Peyer's patch (tissue), 4 donors: Measurements from ENCODE around the gene TIAM1. TPM values are rescaled to one million over a fixed set of nuclear protein-coding genes. Genes with fewer than 3 reads are reported as not detected.

Experiments used
- DNase-seq, 3 donors: peaks; one replicate each; pipeline ENCODE4 v3.0.0-alpha.2; 2017 to 2019
- H3K27ac ChIP-seq, 4 donors: fragments of 200-600 bp; sonication (generic); one replicate each; pipeline ENCODE4 v1.5.1; 2016 to 2019
- H3K27me3 ChIP-seq, 2 donors: fragments of 200-600 bp; sonication (generic); one replicate each; pipeline ENCODE4 v1.5.1; 2019
- H3K36me3 ChIP-seq, 3 donors: fragments of 200-600 bp; sonication (generic); one replicate each; pipeline ENCODE4 v1.5.1; 2016 to 2019
- H3K4me1 ChIP-seq, 4 donors: fragments of 200-600 bp; sonication (generic); one replicate each; pipeline ENCODE4 v1.5.1; 2016 to 2019
- H3K4me3 ChIP-seq, 4 donors: fragments of 200-600 bp; sonication (generic); 1 replicate in 3 of 4; 2 replicates in 1 of 4; pipeline ENCODE4 v1.5.1; 2016 to 2019; ENCODE audit warnings: mild to moderate bottlenecking in 1 of 4
- H3K9me3 ChIP-seq, 4 donors: fragments of 200-600 bp; sonication (generic); one replicate each; pipeline ENCODE4 v1.5.1; 2016 to 2019; ENCODE audit warnings: mild to moderate bottlenecking in 1 of 4
- POLR2A ChIP-seq, 2 donors: fragments of 450-650 bp; IDR thresholded peaks; one replicate each; pipeline ENCODE4 v1.5.1; 2017; ENCODE audit warnings: antibody characterized with exemption in 2 of 2, mild to moderate bottlenecking in 2 of 2, moderate library complexity in 2 of 2
- total RNA-seq, 4 donors: library from RNA; depleted of rRNA; stranded (reverse); fragments of >200 nt; gene quantifications; one replicate each; pipeline ENCODE4 v1.1.0, GENCODE V29; 2016
- TF ChIP-seq, protein P1 (sequence below), 6 experiments: fragments of 450-650 bp in 4 of 6; fragments of 200-600 bp in 2 of 6; sonication (generic) in 1 of 6; IDR thresholded peaks; one replicate each; pipeline ENCODE4 v1.5.1; 2017 to 2019; ENCODE audit warnings: antibody characterized with exemption in 6 of 6, mild to moderate bottlenecking in 3 of 6, moderate library complexity in 1 of 6

Gene TIAM1
- total RNA-seq, 4 donors from 2014 or later: 1.4 to 13.2 (median 2.9) TPM

DNA sequence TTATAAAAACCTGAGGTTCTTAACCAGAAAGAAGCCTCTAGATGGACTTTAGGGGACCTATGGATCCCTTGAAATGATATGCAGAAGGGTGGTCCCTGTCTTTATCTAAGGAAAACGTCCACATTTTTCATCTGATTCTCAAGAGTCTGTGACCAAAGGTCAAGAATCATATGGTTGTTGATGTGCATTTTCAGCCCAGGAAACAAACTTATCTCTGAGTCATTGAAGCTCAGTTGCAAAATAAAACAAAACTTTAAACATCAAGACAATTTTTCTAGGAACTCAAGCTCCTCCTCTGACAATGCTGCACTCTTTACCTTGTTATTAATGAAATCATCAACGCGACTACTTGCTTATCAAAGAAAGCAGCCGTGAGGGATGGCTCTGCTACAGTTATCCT is 83.3 kb downstream of the TIAM1 start:
- no peak for DNase-seq
- H3K27me3 ChIP-seq: no peaks in the 10 kb centered on the region
- H3K36me3 ChIP-seq: no peaks in the 10 kb centered on the region
- no peak overlapping the region for H3K4me3 ChIP-seq
- no peaks in the 10 kb centered on the region for H3K4me1 ChIP-seq
- no peak for TF ChIP-seq POLR2A (IDR thresholded peaks at IDR 0.05)
- TF ChIP-seq, protein P1, sequence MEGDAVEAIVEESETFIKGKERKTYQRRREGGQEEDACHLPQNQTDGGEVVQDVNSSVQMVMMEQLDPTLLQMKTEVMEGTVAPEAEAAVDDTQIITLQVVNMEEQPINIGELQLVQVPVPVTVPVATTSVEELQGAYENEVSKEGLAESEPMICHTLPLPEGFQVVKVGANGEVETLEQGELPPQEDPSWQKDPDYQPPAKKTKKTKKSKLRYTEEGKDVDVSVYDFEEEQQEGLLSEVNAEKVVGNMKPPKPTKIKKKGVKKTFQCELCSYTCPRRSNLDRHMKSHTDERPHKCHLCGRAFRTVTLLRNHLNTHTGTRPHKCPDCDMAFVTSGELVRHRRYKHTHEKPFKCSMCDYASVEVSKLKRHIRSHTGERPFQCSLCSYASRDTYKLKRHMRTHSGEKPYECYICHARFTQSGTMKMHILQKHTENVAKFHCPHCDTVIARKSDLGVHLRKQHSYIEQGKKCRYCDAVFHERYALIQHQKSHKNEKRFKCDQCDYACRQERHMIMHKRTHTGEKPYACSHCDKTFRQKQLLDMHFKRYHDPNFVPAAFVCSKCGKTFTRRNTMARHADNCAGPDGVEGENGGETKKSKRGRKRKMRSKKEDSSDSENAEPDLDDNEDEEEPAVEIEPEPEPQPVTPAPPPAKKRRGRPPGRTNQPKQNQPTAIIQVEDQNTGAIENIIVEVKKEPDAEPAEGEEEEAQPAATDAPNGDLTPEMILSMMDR (IDR thresholded peaks at IDR 0.05): no peak
- H3K9me3 ChIP-seq: no peaks in the 10 kb centered on the region
- no peak overlapping the region for H3K27ac ChIP-seq

DNA sequence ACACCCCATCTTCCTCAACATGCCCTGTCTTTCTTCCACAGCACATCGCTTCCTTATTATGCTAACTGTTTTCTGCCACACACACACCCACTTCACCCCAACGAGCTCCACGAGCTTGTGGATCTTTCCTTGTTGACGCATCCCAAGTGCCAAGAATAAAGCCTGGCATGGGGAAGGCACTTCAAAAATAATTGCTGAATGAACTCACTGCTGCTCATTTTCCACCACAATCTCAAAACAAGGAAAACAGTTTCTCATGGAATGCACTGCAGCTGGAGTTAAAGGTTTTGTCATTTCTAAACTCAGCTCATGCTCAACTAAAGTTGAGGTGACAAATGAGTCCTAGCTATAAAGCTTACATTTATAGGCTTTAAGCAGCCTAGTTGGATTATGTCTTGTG is 86.0 kb downstream of the TIAM1 start:
- no peak for TF ChIP-seq POLR2A (IDR thresholded peaks at IDR 0.05)
- TF ChIP-seq, protein P1 (IDR thresholded peaks at IDR 0.05): no peak
- Histone ChIP-seq H3K4me3 (no peak overlapping the region), H3K9me3 (no peaks in the 10 kb centered on the region), H3K27me3 (no peaks in the 10 kb centered on the region), H3K36me3 (no peaks in the 10 kb centered on the region), H3K27ac (no peak overlapping the region), H3K4me1 (no peaks in the 10 kb centered on the region)
- no peak for DNase-seq

DNA sequence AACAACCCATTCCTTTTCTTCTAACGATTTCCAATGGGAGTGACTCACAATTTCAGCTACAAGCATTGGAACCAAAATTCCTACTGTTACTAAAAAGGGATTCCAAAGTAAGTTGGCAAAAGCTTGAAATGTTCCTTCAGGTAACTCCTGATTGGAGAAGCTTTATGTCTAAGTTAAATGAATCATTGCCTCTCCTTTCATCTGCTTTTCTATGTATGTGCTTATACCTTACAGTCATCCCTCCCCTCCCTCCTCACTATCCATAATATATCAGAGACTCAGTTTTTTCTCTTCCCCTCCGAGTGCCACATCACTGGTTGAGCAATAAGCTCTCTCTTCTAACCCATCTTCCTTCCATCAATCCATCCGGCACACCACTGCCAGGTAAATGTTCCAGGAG is 86.8 kb downstream of the TIAM1 start:
- Histone ChIP-seq H3K27me3 (no peaks in the 10 kb centered on the region), H3K9me3 (no peaks in the 10 kb centered on the region), H3K4me3 (no peak overlapping the region), H3K4me1 (no peaks in the 10 kb centered on the region), H3K27ac (no peak overlapping the region), H3K36me3 (no peaks in the 10 kb centered on the region)
- TF ChIP-seq, protein P1 (IDR thresholded peaks at IDR 0.05): no peak
- no peak for TF ChIP-seq POLR2A (IDR thresholded peaks at IDR 0.05)
- DNase-seq: no peak

DNA sequence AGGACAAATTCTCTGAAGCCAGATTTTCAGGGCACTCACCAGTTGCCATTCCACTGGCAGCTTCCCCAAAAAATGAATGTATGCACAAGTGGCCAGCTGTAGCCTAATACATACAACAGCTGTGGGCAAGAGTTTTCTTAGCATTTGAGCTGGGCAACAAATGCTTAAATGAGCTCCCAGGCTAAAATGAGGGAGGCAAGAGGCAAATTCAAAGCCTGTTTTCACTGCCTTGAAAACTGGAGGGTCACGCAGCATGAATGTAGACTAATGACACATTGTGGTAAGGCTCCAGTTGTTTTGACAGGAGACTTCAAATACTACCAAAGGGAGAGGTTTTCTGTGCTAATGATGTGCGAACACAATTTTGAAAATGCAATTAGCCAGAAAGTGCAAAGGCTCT is 88.2 kb downstream of the TIAM1 start:
- no peak for DNase-seq
- no peaks in the 10 kb centered on the region for H3K4me1 ChIP-seq
- no peaks in the 10 kb centered on the region for H3K36me3 ChIP-seq

DNA sequence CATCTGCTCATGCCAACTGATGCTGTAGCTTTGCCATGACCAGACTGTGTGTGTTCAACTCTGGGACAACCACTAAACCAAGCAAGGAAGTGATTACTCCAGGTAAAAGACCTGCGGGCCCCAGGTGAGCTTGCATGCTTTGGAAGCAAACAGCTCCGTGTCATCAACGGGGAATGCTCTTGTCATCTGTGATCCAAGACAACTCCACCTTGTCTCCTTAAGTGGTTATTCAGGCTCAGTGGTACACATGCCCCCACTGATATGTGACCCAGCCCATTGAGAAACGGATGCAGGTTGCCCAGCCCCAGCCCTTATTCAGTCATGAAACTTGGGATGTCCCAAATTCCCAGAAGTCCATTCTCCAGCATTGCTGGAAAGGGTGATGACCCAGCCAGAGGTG is 89.0 kb downstream of the TIAM1 start:
- Histone ChIP-seq H3K27me3 (no peaks in the 10 kb centered on the region), H3K36me3 (no peaks in the 10 kb centered on the region), H3K27ac (no peak overlapping the region), H3K4me1 (no peaks in the 10 kb centered on the region), H3K9me3 (no peaks in the 10 kb centered on the region), H3K4me3 (no peak overlapping the region)
- no peak for DNase-seq
- TF ChIP-seq, protein P1 (IDR thresholded peaks at IDR 0.05): no peak
- no peak for TF ChIP-seq POLR2A (IDR thresholded peaks at IDR 0.05)

More for the DNA sequence above, 88.2 kb downstream of the TIAM1 start:
- TF ChIP-seq POLR2A (IDR thresholded peaks at IDR 0.05): no peak
- TF ChIP-seq, protein P1 (IDR thresholded peaks at IDR 0.05): no peak
- no peaks in the 10 kb centered on the region for H3K9me3 ChIP-seq
- no peak overlapping the region for H3K4me3 ChIP-seq
- H3K27me3 ChIP-seq: no peaks in the 10 kb centered on the region
- no peak overlapping the region for H3K27ac ChIP-seq

DNA sequence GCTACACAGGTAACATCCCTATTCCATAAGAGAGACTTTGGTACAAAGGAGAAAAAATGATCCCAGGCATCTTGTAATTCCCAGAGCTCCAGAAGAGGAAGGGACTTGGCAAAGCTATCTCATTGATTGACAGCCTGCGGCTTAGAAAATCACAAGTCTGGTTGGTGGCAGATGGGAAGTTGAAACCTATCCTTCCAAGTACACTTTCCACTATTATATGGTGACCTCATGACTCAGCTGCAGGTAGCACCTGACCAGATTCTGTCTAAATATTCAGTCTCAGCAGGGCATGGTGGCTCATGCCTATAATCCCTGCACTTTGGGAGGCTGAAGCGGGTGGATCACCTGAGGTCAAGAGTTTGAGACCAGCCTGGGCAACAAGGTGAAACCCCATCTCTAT is 89.9 kb downstream of the TIAM1 start:
- Histone ChIP-seq H3K4me1 (no peaks in the 10 kb centered on the region), H3K27ac (no peak overlapping the region), H3K27me3 (no peaks in the 10 kb centered on the region), H3K36me3 (no peaks in the 10 kb centered on the region), H3K4me3 (no peak overlapping the region), H3K9me3 (no peaks in the 10 kb centered on the region)
- TF ChIP-seq, protein P1 (IDR thresholded peaks at IDR 0.05): no peak
- no peak for TF ChIP-seq POLR2A (IDR thresholded peaks at IDR 0.05)
- DNase-seq: no peak
